Esophagus muscularis mucosa (tissue), 4 donors: Measurements from ENCODE around the gene L1CAM. TPM values are rescaled to one million over a fixed set of nuclear protein-coding genes. Genes with fewer than 3 reads are reported as not detected.
A peak's percentile ranks its signal among the peaks of the same experiment; 100 is the strongest.

Experiments
- DNase-seq: peaks from one replicate; pipeline ENCODE4 v3.0.0-alpha.2; 2017; ENCODE audit errors: extremely low spot score
- H3K27ac ChIP-seq, 4 donors: fragments of 200-600 bp; sonication (generic); replicated peaks in 1 of 4; 1 replicate in 3 of 4; 2 replicates in 1 of 4; pipeline ENCODE4 v1.5.1; 2016 to 2019; ENCODE audit warnings: mild to moderate bottlenecking in 1 of 4
- H3K27me3 ChIP-seq, 4 donors: fragments of 200-600 bp; sonication (generic); one replicate each; pipeline versions ENCODE4 v1.5.1 to v1.6.0; 2016 to 2019
- H3K36me3 ChIP-seq, 4 donors: fragments of 200-600 bp; sonication (generic); one replicate each; pipeline ENCODE4 v1.5.1; 2016 to 2019
- H3K4me1 ChIP-seq, 4 donors: fragments of 200-600 bp; sonication (generic); one replicate each; pipeline ENCODE4 v1.5.1; 2016 to 2019
- H3K4me3 ChIP-seq, 4 donors: fragments of 200-600 bp; sonication (generic); 1 replicate in 2 of 4; 2 replicates in 2 of 4; pipeline ENCODE4 v1.5.1; 2016 to 2019; ENCODE audit warnings: mild to moderate bottlenecking in 4 of 4, moderate library complexity in 1 of 4
- H3K9me3 ChIP-seq, 4 donors: fragments of 200-600 bp; sonication (generic); 1 replicate in 3 of 4; 2 replicates in 1 of 4; pipeline ENCODE4 v1.5.1; 2016 to 2019
- CTCF ChIP-seq, 3 experiments: fragments of 200-600 bp in 2 of 3; fragments of 450-650 bp in 1 of 3; sonication (generic) in 2 of 3; IDR thresholded peaks; one replicate each; pipeline ENCODE4 v1.5.1; 2017 to 2019; ENCODE audit warnings: antibody characterized with exemption in 3 of 3, mild to moderate bottlenecking in 2 of 3, moderate library complexity in 1 of 3
- EP300 ChIP-seq: sonication (generic); formaldehyde crosslinking; IDR thresholded peaks from one replicate; pipeline ENCODE4 v1.6.1; 2017; ENCODE audit warnings: antibody characterized with exemption
- POLR2A ChIP-seq: fragments of 450-650 bp; IDR thresholded peaks from one replicate; pipeline ENCODE4 v1.6.1; 2017; ENCODE audit warnings: antibody characterized with exemption, moderate library complexity, mild to moderate bottlenecking, low read depth
- POLR2AphosphoS5 ChIP-seq, 2 donors: sonication (generic); formaldehyde crosslinking; IDR thresholded peaks; one replicate each; pipeline ENCODE4 v1.6.1; 2017; ENCODE audit warnings: antibody characterized with exemption in 2 of 2
- WGBS: methylation state at CpG from one replicate; pipeline ENCODE4 v1.1.5; 2018; 5-methylcytosine and 5-hydroxymethylcytosine counted together
- intact Hi-C: fragments of 100-400 bp; cut with DNase I; formaldehyde crosslinking; loops from one replicate; pipeline ENCODE4 v1.15.1; 2023
- total RNA-seq, 4 donors: library from RNA; depleted of rRNA; stranded (reverse); fragments of >200 nt; gene quantifications; one replicate each; pipeline versions ENCODE4 v1.1.0 to v1.2.1, GENCODE V29; 2016

L1CAM gene
- total RNA-seq, 4 donors from 2014 or later, result 22.4 to 47.9 (median 30.0) TPM

- WGBS, result 84% methylated on average over 9 of the region's 12 CpGs
- Histone ChIP-seq H3K27ac (no peak overlapping the region), H3K4me3 (no peak overlapping the region), H3K36me3 (no peaks in the 10 kb centered on the region), H3K9me3 (no peaks in the 10 kb centered on the region), H3K27me3 (no peaks in the 10 kb centered on the region), H3K4me1 (peaks cover 6 to 21% (median 15%) of the 10 kb centered on the region in 4 donors)
- intact Hi-C loops, result no loop called here
- no peak for DNase-seq
- no peak for TF ChIP-seq EP300
- TF ChIP-seq POLR2AphosphoS5 (IDR thresholded peaks at IDR 0.05), result no peak
- TF ChIP-seq CTCF (IDR thresholded peaks at IDR 0.05), result no peak
- no peak for TF ChIP-seq POLR2A
Measured at GRCh38 chrX:153907456-153907855, 21.5 kb upstream of the L1CAM start.

GRCh38 chrX:153906126-153906917 lies 20.3 kb upstream of the L1CAM start:
- H3K9me3 ChIP-seq, result no peaks in the 10 kb centered on the region
- H3K4me1 ChIP-seq, result peaks cover 10 to 31% (median 25%) of the 10 kb centered on the region in 4 donors
- 70% methylated on average over 2 of the region's 27 CpGs for WGBS
- no peak overlapping the region for H3K4me3 ChIP-seq
- no peak overlapping the region for H3K27ac ChIP-seq
- no peaks in the 10 kb centered on the region for H3K27me3 ChIP-seq
- no peaks in the 10 kb centered on the region for H3K36me3 ChIP-seq
- intact Hi-C loops, result no loop called here
- TF ChIP-seq POLR2AphosphoS5 (IDR thresholded peaks at IDR 0.05) (no peak), CTCF (IDR thresholded peaks at IDR 0.05) (no peak), POLR2A (no peak), EP300 (no peak)
- DNase-seq, result no peak

GRCh38 chrX:153905481-153906095 lies 19.6 kb upstream of the L1CAM start:
- Histone ChIP-seq H3K9me3 (no peaks in the 10 kb centered on the region), H3K27ac (no peak overlapping the region), H3K27me3 (no peaks in the 10 kb centered on the region), H3K4me3 (peak overlapping the region; percentile 17 to 48 (median 30)), H3K36me3 (no peaks in the 10 kb centered on the region), H3K4me1 (peaks cover 14 to 39% (median 32%) of the 10 kb centered on the region in 4 donors)
- WGBS, result 87% methylated on average over 12 of the region's 32 CpGs
- TF ChIP-seq POLR2AphosphoS5 (IDR thresholded peaks at IDR 0.05) (no peak), POLR2A (no peak), CTCF (IDR thresholded peaks at IDR 0.05) (no peak), EP300 (no peak)
- intact Hi-C loops, result no loop called here
- DNase-seq, result no peak

GRCh38 chrX:153903991-153904957 lies 18.3 kb upstream of the L1CAM start, which contains the start of gene AVPR2:
TSS of gene AVPR2 (plus strand) at chrX:153904673. CDS start at chrX:153905146, 473 bp downstream.
- DNase-seq, result no peak
- Histone ChIP-seq H3K9me3 (no peaks in the 10 kb centered on the region), H3K27ac (peak within 1 kb of the TSS; percentile 17 to 41 (median 34)), H3K36me3 (no peaks in the 10 kb centered on the region), H3K4me1 (peaks cover 14 to 41% (median 34%) of the 10 kb centered on the region in 4 donors), H3K4me3 (peak within 1 kb of the TSS; percentile 17 to 48 (median 30)), H3K27me3 (no peaks in the 10 kb centered on the region)
- WGBS, result 50% methylated on average over 20 of the region's 26 CpGs
- TF ChIP-seq POLR2A (no peak), CTCF (IDR thresholded peaks at IDR 0.05) (no peak), EP300 (no peak), POLR2AphosphoS5 (IDR thresholded peaks at IDR 0.05) (no peak)
- intact Hi-C loops, result no loop called here
